NOMO-1 treated with dmso at 0.1 percent for 144 hours (cell line): ENCODE results near the gene COG4.
A peak's percentile ranks its signal among the peaks of the same experiment; 100 is the strongest.

Experiments
- DNase-seq: peaks from one replicate; lab custom pipeline; 2025; ENCODE audit not compliant: unreplicated experiment; lab: John Stamatoyannopoulos, UW

Gene COG4

GRCh38 chr16:70480127-70481105 lies 42.9 kb downstream of the COG4 start:
- DNase-seq, result no peak

- DNase-seq, result no peak
Measured at GRCh38 chr16:70478912-70479341, 44.4 kb downstream of the COG4 start.

- DNase-seq, result no peak
Measured at GRCh38 chr16:70478169-70478568, 45.2 kb downstream of the COG4 start.

GRCh38 chr16:70476272-70477020 lies 46.9 kb downstream of the COG4 start:
- peak; percentile 69 for DNase-seq

DNA sequence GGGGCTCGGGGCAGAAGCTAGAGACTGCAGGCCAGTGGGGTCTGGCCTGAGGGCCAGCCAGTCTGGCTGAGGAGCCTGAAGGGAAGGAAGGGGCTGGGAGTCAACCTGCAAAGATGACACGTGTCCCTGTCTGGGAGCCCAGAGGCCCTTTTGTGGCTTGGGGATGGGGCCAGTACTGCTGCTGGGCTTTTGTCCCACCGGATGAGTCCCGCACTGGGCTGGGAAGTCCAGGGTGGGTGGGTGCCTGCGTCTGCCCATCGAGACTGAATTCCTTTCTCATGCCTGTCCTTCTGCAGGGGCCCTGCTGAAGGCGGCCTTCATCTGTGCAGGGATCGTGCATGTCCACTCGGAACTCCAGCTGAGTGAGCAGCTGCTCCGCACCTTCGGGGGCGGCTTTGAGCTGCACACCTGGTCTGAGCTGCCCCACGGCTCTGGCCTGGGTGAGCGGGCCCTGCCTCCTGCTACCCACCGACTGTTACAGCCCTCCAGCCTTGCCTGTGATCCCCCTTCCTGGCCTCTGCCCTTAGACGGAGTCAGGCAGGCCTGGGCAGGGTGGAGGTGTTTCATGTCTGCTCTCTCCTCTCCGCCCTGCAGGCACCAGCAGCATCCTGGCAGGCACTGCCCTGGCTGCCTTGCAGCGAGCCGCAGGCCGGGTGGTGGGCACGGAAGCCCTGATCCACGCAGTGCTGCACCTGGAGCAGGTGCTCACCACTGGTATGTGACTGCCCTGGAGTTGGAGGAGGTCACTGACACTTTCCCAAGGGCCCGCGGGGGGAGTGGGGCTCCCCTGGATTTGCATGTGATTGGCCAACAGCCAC lies 48.1 kb downstream of the COG4 start:
- no peak for DNase-seq

DNA sequence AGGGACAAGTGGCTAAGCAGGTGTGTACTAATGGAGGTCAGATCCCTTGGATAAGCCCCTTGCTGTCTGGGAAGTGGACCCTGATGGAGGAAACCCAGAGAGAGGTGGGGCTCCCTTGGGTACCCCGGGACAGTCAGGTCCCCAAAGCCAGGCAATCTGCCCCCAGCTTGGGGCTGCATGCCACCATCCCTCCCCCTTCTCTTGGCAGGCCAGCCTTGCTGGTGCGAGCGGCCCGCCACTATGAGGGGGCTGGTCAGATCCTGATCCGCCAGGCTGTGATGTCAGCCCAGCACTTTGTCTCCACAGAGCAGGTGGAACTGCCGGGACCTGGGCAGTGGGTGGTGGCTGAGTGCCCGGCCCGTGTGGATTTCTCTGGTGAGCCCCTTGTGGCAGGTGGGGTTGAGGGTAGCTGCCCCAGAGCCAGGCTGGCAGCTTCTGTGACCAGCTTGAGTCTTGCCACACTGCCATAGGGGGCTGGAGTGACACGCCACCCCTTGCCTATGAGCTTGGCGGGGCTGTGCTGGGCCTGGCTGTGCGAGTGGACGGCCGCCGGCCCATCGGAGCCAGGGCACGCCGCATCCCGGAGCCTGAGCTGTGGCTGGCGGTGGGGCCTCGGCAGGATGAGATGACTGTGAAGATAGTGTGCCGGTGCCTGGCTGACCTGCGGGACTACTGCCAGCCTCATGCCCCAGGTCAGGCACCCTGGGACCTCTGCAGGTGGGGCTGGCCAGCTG lies 48.9 kb downstream of the COG4 start:
- DNase-seq, result no peak

DNA sequence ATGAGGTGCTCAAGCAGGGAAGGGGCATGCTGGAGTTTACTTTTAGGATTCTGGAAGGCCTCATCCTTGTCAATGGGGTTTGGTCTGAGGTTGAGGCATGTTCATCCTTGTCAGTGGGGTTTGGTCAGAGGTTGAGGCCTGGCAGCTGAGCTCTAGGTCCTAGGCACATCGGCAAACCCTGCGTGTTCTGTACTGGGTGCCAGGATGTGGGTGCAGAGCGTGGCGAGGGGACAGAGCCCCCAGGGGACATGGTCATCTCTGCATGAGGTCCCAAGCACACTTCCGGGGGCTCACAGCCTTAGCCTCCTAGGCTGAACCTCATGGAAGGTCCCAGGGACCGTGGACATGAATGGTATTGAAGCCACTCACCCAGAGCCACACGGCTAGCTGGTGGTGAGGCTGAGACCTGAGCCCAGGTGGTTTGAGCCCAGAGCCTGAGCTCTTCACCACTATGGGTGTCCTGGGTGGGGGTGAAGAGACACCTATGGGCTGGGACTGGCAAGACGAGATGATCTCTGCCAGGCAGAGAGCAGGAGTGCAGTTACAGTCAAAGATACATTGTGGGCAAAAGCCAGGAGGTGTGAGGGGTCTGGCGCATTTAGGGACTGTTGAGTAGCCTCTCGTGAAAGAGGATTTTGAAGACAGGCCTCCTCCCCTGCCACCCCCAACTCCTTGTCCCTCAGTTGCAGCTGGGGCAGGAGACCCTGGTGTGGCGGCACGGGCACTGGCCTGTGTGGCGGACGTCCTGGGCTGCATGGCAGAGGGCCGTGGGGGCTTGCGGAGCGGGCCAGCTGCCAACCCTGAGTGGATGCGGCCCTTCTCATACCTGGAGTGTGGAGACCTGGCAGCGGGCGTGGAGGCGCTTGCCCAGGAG lies 49.7 kb downstream of the COG4 start:
- DNase-seq, result no peak

DNA sequence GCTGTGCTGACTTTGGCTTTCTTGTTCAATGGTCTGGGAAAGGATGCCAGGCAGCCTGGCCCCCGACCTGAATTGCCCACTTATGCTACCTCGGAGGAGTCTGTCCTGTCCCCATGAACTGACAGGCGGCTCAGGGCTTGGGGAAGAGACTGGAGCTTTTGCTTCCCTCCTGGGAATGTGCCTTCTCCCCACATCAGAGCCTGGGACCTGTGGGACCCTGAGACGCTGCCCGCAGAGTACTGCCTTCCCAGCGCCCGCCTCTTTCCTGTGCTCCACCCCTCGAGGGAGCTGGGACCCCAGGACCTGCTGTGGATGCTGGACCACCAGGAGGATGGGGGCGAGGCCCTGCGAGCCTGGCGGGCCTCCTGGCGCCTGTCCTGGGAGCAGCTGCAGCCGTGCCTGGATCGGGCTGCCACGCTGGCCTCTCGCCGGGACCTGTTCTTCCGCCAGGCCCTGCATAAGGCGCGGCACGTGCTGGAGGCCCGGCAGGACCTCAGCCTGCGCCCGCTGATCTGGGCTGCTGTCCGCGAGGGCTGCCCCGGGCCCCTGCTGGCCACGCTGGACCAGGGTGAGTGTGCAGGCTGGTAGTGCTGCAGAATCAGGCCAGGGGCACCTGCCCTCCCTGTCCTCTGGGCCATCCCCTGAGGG lies 50.4 kb downstream of the COG4 start:
- no peak for DNase-seq

DNA sequence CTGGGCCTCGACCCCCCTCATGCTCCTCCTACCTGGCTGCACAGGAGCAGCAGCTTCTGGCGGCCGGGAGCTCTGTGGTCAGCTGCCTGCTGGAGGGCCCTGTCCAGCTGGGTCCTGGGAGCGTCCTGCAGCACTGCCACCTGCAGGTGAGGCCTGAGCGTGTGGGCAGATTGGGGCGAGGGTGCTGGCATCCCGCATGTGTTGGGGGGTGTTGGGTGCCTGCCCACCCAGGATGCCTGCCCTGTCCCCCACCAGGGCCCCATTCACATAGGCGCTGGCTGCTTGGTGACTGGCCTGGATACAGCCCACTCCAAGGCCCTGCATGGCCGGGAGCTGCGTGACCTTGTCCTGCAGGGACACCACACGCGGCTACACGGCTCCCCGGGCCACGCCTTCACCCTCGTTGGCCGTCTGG lies 52.4 kb downstream of the COG4 start:
- DNase-seq, result no peak

- DNase-seq, result no peak
Measured at GRCh38 chr16:70470141-70470926, 53.0 kb downstream of the COG4 start.

DNA sequence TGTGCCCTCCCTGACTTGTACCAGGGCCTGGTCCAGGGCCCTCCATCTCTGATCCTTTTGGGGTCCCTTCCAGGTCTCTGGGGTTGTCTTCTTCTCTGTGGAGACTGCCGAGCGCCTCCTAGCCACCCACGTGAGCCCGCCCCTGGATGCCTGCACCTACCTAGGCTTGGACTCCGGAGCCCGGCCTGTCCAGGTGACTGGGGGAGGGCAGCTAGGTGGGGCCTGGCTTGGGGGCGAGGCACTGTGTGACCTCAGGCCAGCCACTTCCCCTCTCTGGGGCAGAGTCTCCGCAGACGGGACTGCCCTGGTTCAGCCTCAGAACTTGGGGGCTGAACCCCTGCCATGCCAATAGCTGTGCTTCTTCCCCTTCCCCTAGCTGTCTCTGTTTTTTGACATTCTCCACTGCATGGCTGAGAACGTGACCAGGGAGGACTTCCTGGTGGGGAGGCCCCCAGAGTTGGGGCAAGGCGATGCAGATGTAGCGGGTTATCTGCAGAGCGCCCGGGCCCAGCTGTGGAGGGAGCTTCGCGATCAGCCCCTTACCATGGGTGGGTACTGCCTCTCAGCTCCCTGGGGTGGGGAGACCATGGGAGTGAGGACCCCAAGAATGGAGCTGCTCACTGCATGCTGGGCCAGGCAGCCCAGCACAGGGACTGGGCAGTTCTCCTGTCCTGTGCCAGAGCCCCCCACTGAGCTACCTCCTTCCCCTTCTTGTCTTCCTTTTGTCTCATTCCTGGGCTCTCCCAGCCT lies 54.4 kb downstream of the COG4 start:
- DNase-seq, result no peak

- no peak for DNase-seq
Measured at GRCh38 chr16:70467608-70468007, 55.7 kb downstream of the COG4 start.

- DNase-seq, result no peak
Measured at GRCh38 chr16:70467113-70467512, 56.2 kb downstream of the COG4 start.

DNA sequence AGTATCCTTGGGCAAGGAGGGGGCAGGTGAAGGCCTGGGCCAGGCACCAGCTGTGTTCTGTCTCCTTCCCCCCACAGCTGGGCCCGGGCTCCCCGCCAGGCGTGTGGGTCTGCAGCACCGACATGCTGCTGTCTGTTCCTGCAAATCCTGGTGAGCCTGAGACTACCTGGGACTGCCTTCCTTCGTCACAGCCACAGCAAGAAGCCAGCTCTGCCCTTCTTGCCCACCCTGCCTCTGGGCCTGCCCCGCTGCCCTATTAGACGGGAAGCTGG lies 56.6 kb downstream of the COG4 start:
- DNase-seq, result no peak

- DNase-seq, result no peak
Measured at GRCh38 chr16:70465999-70466804, 57.2 kb downstream of the COG4 start.

- DNase-seq, result no peak
Measured at GRCh38 chr16:70463235-70463634, 60.1 kb downstream of the COG4 start.

GRCh38 chr16:70460737-70461261 lies 62.6 kb downstream of the COG4 start:
- no peak for DNase-seq
